Activated T-cell treated with anti-CD3 and anti-CD28 coated beads, Interleukin-2, amount 50 U/mL, for 1 hour (primary cell): Measurements from ENCODE around the gene SLC29A3.

Experiments used
- DNase-seq: peaks from one replicate; pipeline ENCODE4 v3.0.0-alpha.2; 2020

SLC29A3 gene

DNA sequence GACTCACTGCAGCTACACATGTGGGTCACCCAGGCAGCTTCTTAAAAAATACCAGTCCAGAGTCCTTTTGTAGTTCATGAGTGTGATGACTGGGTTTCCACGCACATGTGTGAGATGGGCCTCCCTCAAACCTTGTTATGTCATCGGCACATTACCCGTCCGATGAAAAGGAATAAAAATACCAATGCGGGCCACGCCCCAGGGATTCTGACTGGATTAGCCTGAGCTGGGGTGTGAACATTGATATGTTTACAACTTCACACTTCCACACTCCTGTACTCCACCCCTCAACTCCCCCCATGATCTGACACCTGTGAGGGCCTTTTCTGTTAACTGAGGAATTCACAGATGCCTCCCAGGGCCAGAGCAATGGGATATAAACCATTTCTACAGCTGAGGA is 6.2 kb downstream of the SLC29A3 start:
- DNase-seq: no peak

DNA sequence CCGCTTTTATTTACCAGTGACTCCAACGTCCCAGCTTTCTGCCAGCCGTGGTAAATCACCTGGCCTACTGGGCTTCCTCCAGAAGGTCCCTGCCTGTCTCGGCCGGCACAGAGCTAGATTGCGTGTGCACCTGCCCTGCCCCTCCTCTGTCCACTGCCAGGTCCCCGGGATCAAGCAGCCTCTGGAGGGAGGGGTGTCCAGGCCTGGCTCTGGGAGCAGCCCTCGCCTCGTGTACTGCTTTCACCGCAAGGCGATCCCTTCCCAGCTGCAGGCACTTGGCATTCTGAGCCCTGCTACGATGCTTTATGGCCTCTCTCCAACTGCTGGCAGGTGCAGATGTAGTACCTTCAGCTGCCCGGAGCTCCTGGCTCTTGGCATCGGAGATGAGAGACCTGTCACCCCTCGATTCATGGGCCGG is 7.4 kb downstream of the SLC29A3 start:
- DNase-seq: no peak

DNA sequence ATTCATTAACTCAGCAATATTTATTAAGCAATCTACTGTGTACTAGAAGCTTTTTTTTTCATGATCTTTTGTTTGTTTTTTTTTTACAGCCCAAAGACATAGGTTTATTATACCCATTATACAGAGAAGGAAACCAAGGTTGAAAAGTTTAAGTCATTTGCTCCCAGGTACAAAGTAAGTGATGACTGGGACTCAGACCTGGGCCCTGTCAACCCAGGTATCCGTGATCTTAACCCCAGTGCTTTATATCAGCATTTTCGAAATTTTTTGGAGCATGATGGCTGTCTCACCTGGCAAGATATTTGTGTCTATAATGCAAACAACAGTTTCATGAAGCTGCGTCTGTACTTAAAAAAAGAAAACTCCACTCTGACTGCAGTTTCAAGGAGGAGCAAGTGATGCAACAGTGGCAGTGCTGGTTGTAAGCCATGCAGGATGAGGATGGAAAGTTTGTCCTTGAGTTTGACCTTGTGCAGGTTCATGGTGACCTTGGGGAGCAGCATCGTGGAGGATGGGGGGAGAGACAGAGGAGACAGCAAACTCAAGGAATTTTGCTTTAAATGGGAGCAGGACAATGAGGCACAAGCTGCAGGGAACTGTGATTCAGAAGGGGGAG is 11.8 kb downstream of the SLC29A3 start:
- no peak for DNase-seq

DNA sequence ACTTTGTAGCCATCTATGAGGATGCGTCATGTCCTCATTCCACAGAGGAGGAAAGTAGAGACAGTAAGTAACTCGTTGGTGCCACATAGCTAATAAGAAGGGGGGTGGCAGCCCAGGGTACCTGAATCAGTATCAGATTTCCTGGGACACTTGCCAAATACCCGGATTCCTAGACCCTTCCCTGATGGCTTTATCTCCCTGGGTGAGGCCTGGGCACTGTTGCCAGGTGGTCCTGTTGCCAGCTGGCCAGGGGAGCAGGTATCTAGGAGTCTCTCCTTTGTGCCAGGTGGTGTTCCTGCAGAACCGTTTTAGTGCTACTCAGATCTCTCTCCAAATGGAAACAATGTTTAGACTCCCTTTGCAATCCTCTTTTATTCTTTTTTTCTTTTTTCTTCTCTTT is 12.7 kb downstream of the SLC29A3 start:
- no peak for DNase-seq

DNA sequence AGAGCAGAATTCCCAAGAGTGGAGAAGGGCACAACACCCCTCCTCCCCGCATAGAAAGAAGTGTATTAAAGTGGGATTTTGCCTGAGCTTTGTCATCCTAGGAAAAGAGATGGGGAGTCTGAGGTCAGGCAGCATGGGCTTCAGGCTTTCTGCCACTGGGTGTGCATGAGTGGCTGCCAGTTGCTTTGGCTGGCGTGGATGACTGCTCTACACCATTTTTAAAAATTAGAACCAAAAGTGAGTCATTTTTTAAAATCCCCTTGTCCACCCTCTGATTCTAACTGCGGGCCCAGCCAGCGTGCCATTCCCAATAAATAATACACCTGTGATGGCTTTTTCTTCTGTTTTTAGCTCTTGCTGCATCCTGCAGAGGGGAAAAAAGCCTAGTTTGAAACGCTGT is 13.4 kb downstream of the SLC29A3 start:
- DNase-seq: no peak

DNA sequence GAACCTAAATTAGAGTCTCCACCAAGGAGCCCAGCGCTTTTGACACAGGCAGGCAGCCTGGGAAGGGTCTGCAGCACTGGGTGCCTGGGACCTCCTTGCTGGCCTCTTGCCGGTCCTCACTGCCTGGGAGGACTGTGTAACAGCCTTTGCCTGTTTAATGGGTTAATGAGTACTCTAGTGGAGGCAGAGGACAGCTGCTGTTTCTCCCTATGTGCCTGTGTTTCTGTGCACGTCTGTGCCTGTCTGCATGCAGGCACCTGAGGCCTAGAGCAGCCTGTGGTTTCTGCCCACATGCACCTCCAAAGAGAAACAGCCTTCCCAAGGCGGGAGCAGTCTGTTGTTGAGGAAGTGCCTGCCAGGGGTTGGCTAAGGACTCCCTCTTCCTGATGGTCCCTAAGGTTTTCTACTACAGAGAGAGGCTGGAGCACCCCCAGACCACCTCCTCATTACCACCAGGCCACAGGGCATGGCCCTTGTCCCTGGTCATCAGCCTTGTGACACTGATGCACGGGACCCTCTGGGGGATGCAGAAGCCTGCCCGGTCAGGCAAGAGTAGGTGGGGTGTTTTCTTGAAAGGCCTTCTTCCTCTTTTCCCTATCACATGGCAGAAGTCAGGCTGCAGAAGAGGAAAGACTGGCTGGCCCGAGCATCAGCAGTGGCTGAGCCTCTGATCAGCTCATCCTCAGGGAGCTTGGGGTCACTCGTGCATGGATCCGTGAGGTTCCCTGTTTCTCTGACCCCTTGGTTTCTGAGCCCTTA is 14.2 kb downstream of the SLC29A3 start:
- no peak for DNase-seq

DNA sequence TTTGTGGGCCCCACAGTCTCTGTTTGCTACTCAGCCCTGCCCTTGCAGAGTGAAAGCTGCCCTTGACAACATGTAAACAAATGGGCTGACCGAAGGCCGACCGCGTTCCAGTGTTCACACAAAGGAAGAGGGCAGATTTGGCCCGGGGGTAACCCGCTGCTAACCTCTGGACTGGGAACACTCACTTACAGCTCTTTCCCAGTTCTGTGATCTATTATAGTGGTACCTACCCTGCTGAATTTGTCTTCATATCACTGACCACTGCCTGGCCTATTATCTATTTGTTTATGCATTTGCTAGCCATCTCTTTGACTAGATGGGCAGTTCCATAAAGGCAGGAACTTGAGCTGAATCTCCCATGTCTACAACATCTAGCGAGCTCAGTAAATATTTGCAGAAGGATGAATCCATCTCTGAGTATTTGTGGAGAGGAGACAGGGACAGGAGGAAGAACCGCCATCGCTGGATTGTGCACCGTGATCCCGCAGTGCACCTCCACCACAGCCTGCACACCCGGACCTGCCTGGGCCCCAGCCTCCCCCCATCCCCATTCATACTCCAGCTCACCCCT is 15.2 kb downstream of the SLC29A3 start:
- DNase-seq: no peak

DNA sequence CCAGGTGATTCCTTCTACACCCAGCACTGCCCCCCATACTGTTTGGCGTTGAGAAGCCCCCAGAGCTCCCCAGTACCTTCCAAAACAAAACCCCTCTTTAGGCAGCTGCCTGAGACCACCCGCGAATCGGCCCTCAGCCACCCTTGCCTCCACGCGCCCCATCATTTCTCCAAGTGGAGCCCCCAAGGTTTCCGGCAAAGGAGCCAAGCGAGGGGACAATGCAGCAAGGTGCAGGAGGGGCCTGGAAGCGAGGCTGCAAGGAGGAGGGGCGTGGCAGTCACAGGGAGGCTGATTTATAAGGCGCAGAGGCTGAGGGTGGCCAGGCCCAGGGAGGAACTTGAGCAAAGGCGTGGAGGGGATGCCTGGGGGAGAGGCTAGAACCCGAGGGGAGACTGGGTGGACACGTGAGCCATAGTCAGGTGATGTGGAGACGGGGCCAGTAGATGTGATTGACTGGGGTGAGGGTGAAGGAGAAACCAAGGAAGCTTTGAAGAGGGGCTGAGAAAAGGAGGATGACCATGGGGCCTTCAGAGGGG is 16.2 kb downstream of the SLC29A3 start:
- DNase-seq: no peak

DNA sequence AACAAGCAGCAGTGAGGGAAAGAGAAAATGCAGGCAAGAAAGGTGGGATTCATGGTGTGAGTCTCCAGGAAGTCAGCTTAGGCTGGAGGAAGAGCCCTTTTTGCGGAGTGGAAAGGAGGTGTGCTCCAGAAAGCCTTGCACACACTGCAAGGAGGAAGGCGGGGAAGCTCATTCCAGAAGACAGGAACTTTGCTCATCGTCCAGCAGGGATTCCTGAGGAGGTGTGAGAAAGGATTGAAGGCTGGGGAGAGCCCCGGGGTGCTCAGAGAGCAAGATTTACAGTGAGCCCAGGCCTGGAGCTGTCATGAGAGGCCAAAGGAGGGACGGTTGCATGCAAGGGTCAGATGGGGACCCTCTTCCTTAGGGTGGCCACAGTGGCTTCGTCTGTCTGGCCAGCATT is 17.6 kb downstream of the SLC29A3 start:
- DNase-seq: no peak

DNA sequence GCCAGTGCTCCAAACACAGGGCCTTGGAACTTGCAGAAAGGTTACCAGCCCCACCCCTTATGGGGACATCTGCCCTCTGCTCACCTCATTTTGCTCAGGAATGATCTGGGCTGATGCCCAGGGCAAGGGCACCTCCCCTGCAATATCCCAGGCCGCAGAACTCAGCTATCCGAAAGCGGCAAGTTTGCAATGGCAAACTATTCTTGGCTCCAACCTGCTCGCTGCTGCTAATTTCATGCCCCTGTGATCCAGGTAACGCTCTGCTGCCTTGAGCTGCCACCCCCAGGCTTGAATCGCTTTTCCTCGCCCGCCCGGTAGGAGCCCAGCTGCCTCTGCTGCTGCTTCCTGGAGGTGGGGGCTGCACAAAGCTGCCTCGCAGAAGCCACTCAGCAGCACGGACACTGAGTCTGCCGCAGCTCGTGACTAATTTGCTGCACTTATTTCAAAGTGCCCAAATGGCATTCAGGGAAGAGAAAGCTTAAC is 18.2 kb downstream of the SLC29A3 start:
- DNase-seq: no peak

DNA sequence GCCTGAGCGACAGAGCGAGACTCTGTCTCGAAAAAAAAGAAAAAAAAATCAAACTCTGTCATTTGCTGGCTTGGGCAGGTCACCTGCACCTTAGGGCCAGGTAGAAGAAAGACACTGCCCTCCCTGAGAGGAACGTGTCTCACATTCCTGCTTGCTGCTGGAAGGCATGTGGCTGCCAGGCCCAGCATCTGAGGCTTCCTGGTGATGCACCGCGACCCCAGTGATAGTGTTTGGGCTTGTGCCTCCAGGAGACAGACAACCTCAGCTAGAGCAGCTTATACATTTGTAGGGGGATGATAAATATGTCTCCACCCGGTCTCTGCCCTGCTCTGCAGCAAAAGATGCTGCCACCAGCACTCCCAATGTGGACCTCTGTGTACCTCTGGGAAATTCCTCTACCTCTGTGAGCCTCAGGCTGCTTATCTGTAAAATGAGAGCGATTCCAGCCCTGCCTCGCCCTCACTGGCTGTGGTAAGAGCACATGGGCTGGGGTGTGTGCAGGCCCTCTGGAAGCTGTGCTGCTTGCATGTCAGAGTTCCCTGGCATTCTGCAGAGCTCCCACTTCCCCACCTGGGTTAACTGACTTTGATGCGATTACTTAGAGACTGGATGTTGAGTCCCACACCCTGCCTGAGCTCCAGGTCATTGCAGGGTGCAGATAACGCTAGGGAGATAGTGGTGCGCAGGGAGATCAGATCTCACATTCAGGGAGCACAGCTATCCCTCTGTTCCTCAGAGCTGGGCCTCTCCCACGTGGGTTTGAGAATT is 19.9 kb downstream of the SLC29A3 start:
- DNase-seq: no peak

DNA sequence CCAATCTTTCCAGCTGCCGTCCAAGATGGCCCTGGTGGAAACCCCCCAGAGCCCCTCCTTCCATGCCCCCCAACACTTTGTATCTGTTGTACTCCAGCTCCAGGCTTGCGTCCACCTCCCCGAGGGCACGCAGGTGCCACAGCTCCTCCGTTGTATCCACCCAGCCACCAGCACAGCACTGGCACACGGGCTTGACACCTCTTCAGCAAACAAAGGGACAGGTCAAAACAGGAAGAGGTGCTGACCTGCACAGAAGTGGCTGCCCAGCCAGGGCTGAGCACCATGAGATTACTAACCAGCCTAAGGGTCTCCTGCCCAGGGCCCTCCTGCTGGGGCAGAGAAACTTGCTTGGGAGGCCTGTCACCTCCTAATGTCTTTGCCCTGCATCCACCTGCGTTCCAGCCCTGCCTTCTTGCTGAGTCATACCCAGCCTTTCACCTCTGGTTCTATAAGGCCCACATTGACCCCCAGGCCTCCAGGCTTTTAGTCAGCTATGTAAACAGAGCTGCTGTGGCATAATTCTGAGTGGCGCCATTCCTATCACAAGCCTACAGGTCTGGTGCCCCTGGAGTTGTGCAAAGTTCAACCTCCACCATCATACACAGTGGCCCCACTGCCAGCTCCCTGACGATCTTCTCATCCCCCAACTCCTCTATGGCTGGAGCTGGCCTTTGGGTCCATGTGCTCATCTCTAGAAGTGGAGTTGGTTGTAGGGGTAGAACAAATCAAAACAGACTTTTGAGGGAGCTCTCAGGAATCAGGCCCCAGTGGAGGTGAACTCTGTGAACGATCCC is 20.9 kb downstream of the SLC29A3 start:
- no peak for DNase-seq

DNA sequence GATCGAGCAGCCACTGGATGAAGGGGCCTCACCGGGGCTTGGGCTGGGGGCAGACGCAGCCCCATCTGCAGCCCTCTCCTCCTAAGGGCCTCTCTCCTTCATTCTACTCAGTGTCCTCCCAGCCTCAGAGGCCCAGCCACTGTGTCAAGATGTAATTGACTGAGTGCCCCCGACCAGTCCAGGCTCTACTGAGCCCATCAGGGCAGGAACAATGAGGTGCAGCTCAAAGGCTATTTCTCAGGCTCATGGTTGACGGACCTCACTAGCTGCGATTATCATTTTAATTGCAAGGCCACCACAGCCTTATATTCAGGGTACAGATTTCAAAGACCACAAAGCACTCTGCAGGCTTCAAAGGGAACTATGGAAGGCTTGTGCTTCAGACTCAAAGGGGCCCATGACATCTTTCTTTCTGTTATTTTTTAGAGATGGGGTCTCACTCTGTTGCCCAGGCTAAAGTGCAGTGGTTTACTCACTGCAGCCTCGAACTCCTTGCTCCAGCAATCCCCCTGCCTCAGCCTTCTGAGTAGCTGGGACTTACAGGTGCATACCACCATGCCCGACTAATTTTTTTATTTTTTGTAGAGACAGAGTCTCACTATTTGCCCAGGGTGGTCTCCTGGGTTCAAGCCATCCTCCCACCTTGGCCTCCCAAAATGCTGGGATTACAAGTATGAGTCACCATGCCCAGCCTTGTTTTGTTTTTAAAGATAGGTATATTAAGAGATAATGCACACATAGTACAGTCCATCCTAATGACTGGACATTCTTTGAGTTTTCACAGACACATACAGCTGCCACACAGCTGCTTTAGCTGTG is 23.7 kb downstream of the SLC29A3 start:
- no peak for DNase-seq

DNA sequence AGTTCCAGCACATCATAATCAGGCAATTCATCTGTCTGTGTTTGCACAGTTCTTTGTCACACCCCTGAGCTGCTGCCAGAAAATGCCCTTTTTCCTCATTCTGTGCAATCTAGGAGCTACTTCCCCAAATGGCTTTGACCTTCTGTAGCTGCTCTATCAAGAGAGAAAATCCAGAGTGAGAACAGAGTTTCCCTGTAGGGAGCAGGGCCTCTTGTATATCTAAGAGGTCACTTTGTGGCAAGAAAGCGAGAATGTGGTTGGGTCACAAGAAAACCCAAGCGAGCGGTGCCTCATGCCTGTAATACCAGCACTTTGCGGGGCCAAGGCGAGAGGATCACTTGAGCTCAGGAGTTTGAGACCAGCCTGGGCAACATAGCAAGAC is 24.3 kb downstream of the SLC29A3 start:
- no peak for DNase-seq

DNA sequence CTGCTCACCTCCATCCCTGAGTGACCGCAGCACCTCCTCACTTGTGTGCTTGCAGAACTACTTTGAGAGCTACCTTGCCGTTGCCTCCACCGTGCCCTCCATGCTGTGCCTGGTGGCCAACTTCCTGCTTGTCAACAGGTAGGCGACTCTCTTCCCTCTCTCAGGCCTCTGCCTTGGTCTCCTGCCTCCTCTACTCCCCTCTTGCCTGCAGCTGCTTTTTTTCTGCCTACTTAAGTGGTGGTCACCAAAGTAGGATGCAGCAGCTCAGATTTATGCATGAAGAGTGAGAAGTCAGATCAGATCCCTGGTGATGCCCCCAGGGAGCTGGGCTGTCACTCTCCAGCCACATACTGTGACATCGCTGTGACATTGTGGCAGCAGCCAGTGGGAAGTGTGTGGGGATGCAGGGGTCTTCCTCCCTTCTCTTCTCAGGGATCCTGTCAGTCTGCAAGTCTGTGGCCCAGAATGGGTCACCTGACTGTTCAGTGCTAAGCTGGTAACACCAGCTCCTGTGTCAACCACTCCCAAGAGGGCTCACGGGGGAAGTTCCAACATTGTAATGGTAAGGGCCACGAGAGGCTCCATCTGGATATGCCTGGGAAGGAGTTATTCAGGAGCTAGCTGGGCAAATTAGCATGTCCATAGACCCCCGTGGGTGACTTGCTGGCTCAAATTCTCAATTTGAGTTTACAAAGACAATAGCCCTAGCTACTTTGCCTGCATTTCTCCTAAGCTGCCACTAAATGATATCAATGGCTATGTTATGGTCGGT is 25.3 kb downstream of the SLC29A3 start:
- DNase-seq: no peak

DNA sequence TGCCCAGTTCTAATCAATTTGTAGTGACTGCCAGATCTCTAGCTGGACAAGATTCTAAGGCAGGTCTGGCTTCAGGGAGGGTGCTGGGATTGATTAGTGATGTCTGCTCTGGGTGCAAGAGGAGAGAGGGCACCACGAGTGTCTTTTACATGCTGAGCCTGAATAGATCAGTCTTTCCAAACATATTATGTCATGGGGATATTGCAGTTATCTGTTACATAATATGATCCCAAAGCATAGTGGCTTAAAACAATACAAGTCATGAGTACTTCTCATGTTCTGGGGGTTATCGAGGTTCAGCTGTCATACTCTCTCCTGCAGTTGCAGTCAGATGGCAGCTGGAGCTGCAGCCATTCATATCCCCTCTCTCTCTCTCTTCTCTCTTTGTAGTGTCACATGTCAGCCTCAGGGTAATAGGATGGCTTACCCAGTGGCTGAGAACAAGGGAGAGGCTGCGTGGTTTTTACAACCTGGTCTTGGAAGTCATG is 26.0 kb downstream of the SLC29A3 start:
- DNase-seq: no peak

DNA sequence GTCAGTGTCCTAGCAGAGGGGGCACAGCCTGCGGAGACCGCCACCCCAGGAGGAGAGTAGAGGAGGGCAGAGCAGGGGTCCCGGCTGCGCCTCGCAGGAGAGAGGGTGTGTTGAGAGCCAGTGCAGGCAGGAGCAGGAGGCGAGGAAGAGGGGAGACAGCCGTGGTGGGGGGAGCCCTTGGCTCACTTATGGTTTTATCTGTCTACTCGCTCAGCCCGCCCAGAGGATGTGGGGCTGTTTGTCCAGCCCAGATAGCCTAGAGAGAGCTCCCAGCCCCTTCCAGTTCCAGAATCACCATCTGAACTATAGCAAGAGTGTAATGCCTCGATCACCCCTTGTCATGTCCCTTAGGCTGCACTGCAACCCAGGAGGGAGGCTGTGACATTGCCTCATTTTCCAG is 26.6 kb downstream of the SLC29A3 start:
- DNase-seq: no peak

DNA sequence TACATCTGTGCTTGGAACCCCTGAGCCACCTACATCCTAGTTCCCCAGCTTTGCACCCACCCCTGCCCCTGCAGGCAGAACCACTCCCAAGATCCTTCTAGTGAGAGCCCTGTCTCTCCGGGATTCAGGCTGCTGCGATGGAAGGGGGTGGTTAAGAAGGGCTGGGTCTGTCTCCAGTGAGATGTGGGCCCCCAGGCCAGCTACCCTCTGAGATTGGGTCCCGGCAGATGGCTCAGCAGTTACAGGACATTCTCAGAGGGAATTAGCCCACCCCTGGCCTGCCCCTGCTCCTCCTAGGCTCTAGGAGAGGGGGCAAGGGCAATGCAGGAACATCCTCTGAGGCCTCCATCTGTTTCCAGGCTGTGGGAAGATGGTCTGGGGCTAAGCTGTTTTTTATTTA is 27.7 kb downstream of the SLC29A3 start:
- no peak for DNase-seq

DNA sequence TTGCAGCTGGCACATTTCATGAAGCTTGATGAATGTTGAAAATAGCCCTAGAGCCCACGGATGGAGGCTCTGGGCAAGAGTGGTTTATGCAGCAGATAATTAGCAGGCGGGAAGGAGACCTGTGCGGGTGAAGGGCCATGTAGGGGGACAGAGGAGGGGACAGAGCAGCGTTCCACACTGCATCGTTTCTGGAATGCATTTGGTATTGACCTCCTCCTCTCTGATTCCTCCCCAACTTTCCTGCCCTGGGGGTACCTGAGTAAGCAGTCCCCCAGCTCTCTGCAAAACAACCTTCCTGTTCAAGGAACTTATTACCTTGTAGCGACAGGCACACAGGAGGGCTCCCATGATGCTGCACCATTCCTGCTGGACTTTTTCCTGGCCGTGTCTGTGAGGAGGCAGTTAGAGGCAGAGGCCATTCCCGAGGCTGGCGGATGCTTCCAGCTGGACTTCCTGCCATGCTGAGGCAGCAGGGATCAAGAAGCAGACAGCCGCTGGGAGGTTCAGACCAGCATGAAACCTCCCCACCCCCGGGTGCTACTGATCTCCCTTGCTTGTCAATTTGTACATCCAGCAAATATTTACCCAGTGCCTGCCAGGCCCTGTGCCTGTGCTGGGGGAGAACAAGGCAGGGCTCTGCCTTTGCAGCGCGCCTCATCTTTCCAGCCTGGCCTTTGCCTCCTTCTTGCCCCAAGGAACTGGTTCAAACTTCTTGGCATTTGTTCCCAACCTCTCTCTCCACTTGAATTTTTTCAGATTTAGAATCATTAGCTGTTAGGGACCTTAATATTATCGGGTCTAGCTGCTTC is 28.7 kb downstream of the SLC29A3 start:
- no peak for DNase-seq

DNA sequence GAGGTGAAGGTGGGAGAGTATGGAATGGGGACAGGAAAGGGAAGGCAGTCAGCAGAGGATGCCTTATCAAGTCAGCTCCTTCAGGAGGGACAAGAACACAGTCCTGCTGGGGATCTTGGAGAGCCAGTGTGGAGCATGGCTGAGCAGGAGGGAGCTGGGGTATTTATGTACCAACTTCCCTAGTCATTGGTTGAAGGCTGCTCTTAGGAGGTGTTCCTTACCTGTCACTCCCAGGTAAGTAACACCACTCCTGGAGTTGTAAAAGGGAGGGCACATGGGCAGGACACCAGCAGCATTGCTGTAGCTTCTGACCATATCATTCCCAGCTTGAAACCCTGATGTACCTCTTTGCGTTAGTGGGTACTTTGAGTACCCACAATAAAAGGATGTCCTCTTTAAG is 29.8 kb downstream of the SLC29A3 start:
- DNase-seq: no peak
